Heart right ventricle (tissue), 16 donors: Measurements from ENCODE around the gene ABCC4. TPM values are rescaled to one million over a fixed set of nuclear protein-coding genes. Genes with fewer than 3 reads are reported as not detected.

Experiments used
- ATAC-seq, 8 donors: fragments of 200-7000 bp; cut with Tn5 transposase; one replicate each; pipeline ENCODE4 v1.9.1; 2020; ENCODE audit warnings: mild to moderate bottlenecking in 8 of 8, moderate library complexity in 8 of 8, moderate number of reproducible peaks in 1 of 8
- DNase-seq, 2 donors: peaks; one replicate each; pipeline ENCODE4 v3.0.0-alpha.2; 2020
- H3K27ac ChIP-seq, 10 donors: fragments of 200-600 bp; sonication (generic) in 2 of 10; one replicate each; pipeline versions ENCODE4 v1.5.0 to v1.8.0; 2020 to 2022; ENCODE audit warnings: mild to moderate bottlenecking in 3 of 10
- H3K27me3 ChIP-seq, 7 donors: fragments of 200-600 bp; one replicate each; pipeline ENCODE4 v1.8.0; 2021 to 2022; ENCODE audit warnings: mild to moderate bottlenecking in 2 of 7
- H3K36me3 ChIP-seq, 9 donors: fragments of 200-600 bp; sonication (generic) in 1 of 9; one replicate each; pipeline versions ENCODE4 v1.5.0 to v1.8.0; 2020 to 2022; ENCODE audit warnings: mild to moderate bottlenecking in 2 of 9
- H3K4me1 ChIP-seq, 9 donors: fragments of 200-600 bp; sonication (generic) in 1 of 9; one replicate each; pipeline versions ENCODE4 v1.5.0 to v1.8.0; 2020 to 2022; ENCODE audit warnings: mild to moderate bottlenecking in 4 of 9
- H3K4me3 ChIP-seq, 10 donors: fragments of 200-600 bp; sonication (generic) in 2 of 10; one replicate each; pipeline versions ENCODE4 v1.5.0 to v1.8.0; 2020 to 2022; ENCODE audit warnings: mild to moderate bottlenecking in 7 of 10, moderate library complexity in 2 of 10
- H3K9me3 ChIP-seq, 11 donors: fragments of 200-600 bp in 10 of 11; sonication (generic) in 2 of 11; one replicate each; pipeline versions ENCODE4 v1.5.0 to v1.8.0; 2013 to 2022; ENCODE audit warnings: mild to moderate bottlenecking in 2 of 11, control low read depth in 1 of 11, moderate library complexity in 1 of 11
- WGBS, 2 donors: extraction: QIAGEN DNeasy Blood & Tissue Kit; methylation state at CpG; one replicate each; pipeline ENCODE4 v1.1.7; 2013; ENCODE audit warnings: inconsistent platforms in 1 of 2; 5-methylcytosine and 5-hydroxymethylcytosine counted together
- intact Hi-C, 10 donors: fragments of 100-400 bp; cut with DNase I; formaldehyde crosslinking; loops; one replicate each; pipeline versions ENCODE4 v1.11.1 to v1.14.2; 2022
- polyA plus RNA-seq, 2 donors: library from polyadenylated mRNA; stranded (reverse); fragments of 200-250 nt; gene quantifications; one replicate each; pipeline ENCODE4 v1.2.3, GENCODE V29; 2013
- total RNA-seq, 10 donors: library from RNA; stranded (reverse); fragmentation: NEBNext Ultra II Directional in 3 of 10; extraction: Animal tissue kit (Norgen Biotek cat#: 25700) in 3 of 10; gene quantifications; one replicate each; pipeline versions ENCODE4 v1.2.1 to v1.2.4, GENCODE V29; 2021 to 2023
- TF ChIP-seq, protein P1 (sequence below), 9 donors: fragments of 200-600 bp; sonication (generic) in 2 of 9; IDR thresholded peaks; one replicate each; pipeline versions ENCODE4 v1.5.0 to v1.8.0; 2021 to 2022; ENCODE audit warnings: antibody characterized with exemption in 9 of 9, mild to moderate bottlenecking in 5 of 9, moderate library complexity in 1 of 9
- donor health status: Arrhythmogenic right ventricular cardiomyopathy.
- donor health status: ischemic (EF 13 %, LVEDD 7.1; RV severe dilation, severe dysfunction).
- donor health status: healthy with polysubstance abuse.
- donor health status: DM: no; HTN: yes; CAD: no.
- donor health status: DM: no; HTN: no; CAD: no.
- donor health status: ischemic (EF 25% LVEDD 6.9; RV normal size, moderate dysfunction).
- donor health status: ischemic (EF 25% LVEDD 5.7; RV mildly dilated, moderate dysfunction).
- donor health status: healthy.
- donor health status: DM: yes; HTN: yes; CAD: no.
- donor health status: Ischemic cardiomyopathy.
- donor health status: ischemic (EF 35%, LVEDD 5.7; RV mildly dilated, moderate dysfunction).
- donor health status: nonischemic (EF 11% LVEDD 7.7; RV severe dilation, severe dysfunction).
- donor health status: DM: yes; HTN: yes; CAD: no.
- donor health status: PGD.
- donor health status: ischemic (EF 29% LVEDD 5.4; RV normal size, mild dysfunction).
- donor health status: nonischemic (EF 23%, LVEDD 6.1; RV moderate dilation, normal function).

ABCC4 gene
- total and polyA plus RNA-seq, 12 donors: 1.1 to 6.7 (median 3.9) TPM

DNA sequence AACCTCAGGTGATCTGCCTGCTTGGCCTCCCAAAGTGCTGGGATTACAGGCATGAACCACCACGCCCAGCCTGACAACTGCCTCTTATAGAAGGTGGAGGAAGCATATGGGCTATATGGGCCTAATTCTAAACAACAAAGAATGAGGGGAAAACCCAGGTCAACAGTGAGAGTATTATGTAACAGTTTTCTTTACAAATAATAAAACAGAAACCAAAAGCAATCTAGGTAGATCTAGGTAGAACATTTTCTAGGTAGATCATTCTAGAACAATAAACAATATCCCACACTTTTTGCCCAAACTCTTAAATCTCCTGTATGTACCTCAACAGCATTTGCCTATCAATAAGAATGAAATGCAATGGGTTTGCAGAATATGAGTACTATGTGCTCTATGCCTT, 267.4 kb downstream of the ABCC4 start:
- Histone ChIP-seq H3K4me1 (no peaks in the 10 kb centered on the region), H3K4me3 (no peak overlapping the region), H3K27me3 (no peaks in the 10 kb centered on the region), H3K36me3 (peaks cover 0 to 27% (median 0%) of the 10 kb centered on the region in 9 donors), H3K9me3 (no peaks in the 10 kb centered on the region), H3K27ac (no peak overlapping the region)
- ATAC-seq (no peak), DNase-seq (no peak)
- TF ChIP-seq, protein P1, sequence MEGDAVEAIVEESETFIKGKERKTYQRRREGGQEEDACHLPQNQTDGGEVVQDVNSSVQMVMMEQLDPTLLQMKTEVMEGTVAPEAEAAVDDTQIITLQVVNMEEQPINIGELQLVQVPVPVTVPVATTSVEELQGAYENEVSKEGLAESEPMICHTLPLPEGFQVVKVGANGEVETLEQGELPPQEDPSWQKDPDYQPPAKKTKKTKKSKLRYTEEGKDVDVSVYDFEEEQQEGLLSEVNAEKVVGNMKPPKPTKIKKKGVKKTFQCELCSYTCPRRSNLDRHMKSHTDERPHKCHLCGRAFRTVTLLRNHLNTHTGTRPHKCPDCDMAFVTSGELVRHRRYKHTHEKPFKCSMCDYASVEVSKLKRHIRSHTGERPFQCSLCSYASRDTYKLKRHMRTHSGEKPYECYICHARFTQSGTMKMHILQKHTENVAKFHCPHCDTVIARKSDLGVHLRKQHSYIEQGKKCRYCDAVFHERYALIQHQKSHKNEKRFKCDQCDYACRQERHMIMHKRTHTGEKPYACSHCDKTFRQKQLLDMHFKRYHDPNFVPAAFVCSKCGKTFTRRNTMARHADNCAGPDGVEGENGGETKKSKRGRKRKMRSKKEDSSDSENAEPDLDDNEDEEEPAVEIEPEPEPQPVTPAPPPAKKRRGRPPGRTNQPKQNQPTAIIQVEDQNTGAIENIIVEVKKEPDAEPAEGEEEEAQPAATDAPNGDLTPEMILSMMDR (IDR thresholded peaks at IDR 0.05): no peak
- intact Hi-C loops: no loop called here
- WGBS, 2 donors: 88 to 93% methylated on average over 1 of the region's 1 CpG

DNA sequence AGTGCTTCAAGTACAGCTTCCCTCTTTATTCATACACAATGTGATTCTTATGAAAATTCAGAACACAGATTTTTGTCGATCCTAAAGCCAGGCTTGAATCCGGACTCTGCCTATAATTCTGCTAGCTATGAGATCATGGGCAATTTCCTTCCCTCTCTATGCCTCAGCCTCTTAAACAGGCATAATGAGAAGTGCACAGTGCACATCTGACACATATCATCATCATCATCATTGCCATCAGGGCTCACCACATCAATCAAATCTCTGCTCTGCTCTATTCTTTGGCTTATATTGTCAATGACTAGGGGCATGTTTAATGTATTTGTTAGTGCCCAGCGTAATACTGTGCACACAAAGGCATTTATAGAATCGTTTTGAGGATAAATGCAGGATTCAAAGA, 269.1 kb downstream of the ABCC4 start:
- ATAC-seq (no peak), DNase-seq (no peak)
- intact Hi-C loops: no loop called here
- Histone ChIP-seq H3K4me3 (no peak overlapping the region), H3K4me1 (no peaks in the 10 kb centered on the region), H3K9me3 (peaks cover 0 to 9% (median 0%) of the 10 kb centered on the region in 11 donors), H3K36me3 (peaks cover 0 to 15% (median 0%) of the 10 kb centered on the region in 9 donors), H3K27ac (no peak overlapping the region), H3K27me3 (no peaks in the 10 kb centered on the region)
- 93 to 95% methylated on average over 4 of the region's 4 CpGs for WGBS, 2 donors
- TF ChIP-seq, protein P1 (IDR thresholded peaks at IDR 0.05): no peak

DNA sequence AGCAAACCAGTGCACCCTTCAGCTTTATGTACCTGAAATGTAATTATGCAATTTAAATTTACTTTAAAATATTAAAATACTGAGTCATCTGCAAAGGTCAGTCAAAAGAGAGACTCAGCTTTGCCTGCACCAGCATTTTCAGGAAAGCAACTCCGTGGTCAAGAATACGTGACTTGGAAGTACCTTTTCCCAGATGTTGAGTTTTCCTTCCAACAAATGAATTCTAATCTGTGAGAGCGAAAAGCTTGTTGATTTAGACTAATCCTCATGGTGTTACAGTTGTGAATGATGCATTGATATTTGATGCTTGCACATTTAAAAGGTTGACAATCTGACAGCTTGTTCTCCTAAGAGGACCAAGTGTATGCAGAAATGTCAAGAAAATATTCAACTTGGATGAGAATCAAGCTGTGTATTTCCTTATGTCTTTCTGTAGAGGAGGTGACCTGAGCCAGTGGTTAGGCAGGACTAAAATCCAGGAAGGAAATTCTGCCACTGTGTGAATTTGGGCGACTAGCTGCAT, 270.4 kb downstream of the ABCC4 start:
- H3K4me3 ChIP-seq: no peak overlapping the region
- H3K36me3 ChIP-seq: peaks cover 0 to 15% (median 0%) of the 10 kb centered on the region in 9 donors
- no peaks in the 10 kb centered on the region for H3K4me1 ChIP-seq
- peaks cover 0 to 9% (median 0%) of the 10 kb centered on the region in 11 donors for H3K9me3 ChIP-seq
- intact Hi-C loops: no loop called here
- ATAC-seq (no peak), DNase-seq (no peak)
- TF ChIP-seq, protein P1 (IDR thresholded peaks at IDR 0.05): no peak
- WGBS, 2 donors: 80 to 85% methylated on average over 4 of the region's 4 CpGs
- H3K27me3 ChIP-seq: no peaks in the 10 kb centered on the region
- H3K27ac ChIP-seq: no peak overlapping the region

DNA sequence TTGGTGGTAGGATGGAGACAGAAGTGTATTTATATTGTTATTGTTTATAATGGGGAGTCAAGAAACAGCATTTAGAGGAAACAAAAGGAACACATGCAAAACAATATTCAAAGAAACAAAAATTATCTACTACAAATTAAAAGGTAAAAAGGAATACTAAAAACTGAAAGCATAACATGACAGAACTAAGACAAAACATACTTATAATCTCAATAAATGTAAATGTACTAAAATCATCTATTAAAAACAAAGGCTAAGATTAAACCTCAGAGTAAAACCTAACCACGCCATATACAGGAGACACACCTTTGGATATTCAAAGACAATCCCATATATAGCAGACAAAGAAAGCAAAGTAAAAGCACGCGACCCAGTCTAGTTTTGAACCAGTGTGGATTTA, 273.6 kb downstream of the ABCC4 start:
- peaks cover 0 to 9% (median 0%) of the 10 kb centered on the region in 11 donors for H3K9me3 ChIP-seq
- intact Hi-C loops: no loop called here
- peaks cover 0 to 10% (median 0%) of the 10 kb centered on the region in 9 donors for H3K36me3 ChIP-seq
- 97% methylated on average over 3 of the region's 3 CpGs for WGBS, 2 donors
- DNase-seq (no peak), ATAC-seq (no peak)
- H3K4me1 ChIP-seq: no peaks in the 10 kb centered on the region
- H3K4me3 ChIP-seq: no peak overlapping the region
- TF ChIP-seq, protein P1 (IDR thresholded peaks at IDR 0.05): no peak
- no peaks in the 10 kb centered on the region for H3K27me3 ChIP-seq
- H3K27ac ChIP-seq: no peak overlapping the region
